HAP-1 (cell line): ENCODE measurements around the gene NFIA.

Experiments
- DNase-seq, 2 experiments: peaks; one replicate each; pipeline ENCODE4 v3.0.0-alpha.2; 2016 to 2020; ENCODE audit warnings: low spot score in 2 of 2
- H3K27me3 ChIP-seq: fragments of 250-450 bp; sonication (Bioruptor Pico); 2 replicates; pipeline ENCODE4 v1.5.1; 2020; ENCODE audit warnings: low read depth, mild to moderate bottlenecking, moderate library complexity
- H3K36me3 ChIP-seq: fragments of 250-450 bp; sonication (Bioruptor Pico); replicated peaks from 2 replicates; pipeline ENCODE4 v1.5.1; 2020; ENCODE audit warnings: mild to moderate bottlenecking
- H3K4me1 ChIP-seq: fragments of 250-450 bp; sonication (Bioruptor Pico); 2 replicates; pipeline ENCODE4 v1.5.1; 2020; ENCODE audit warnings: mild to moderate bottlenecking
- H3K4me3 ChIP-seq: fragments of 250-450 bp; sonication (Bioruptor Pico); 2 replicates; pipeline ENCODE4 v1.5.1; 2020; ENCODE audit warnings: mild to moderate bottlenecking, moderate library complexity
- H3K9me3 ChIP-seq: fragments of 250-450 bp; sonication (Bioruptor Pico); 2 replicates; pipeline ENCODE4 v1.5.1; 2020; ENCODE audit warnings: mild to moderate bottlenecking, moderate library complexity
- in situ Hi-C: fragments of 300-500 bp; cut with MboI; formaldehyde crosslinking; loops from 3 replicates; pipeline ENCODE4 v1.14.3; 2020; ENCODE audit warnings: low sequenced_read_pairs, inconsistent platforms, mixed read lengths

NFIA gene

DNA sequence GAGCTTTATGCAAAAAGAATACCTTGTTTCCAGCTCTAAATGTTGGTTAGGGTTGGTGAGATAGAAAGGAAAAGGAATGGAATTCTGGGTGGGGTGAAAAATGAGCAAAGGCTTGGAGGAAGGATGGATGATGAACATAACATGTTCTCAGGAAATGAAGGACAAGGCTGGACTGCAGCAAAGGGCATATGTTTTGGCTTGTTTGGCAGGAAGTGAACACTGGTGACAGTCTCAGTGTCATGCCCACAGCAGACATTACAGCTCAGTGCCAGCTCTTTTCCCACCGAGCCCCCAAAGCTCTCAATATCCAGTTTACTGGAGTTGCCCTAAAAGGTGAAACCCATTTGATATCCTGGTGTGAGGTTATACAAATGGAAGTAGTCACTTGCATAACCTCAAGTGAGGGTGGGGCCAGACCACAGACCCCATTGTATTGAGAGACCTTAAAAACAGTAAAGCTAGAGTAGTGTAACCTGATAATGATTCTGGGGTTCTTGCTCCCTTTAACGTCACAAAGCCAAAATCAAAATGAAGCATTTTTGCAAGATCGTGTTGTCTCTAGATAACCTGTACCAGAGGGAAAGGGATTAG is 270.6 kb downstream of the NFIA start:
- no peaks in the 10 kb centered on the region for H3K9me3 ChIP-seq
- H3K36me3 ChIP-seq: no peaks in the 10 kb centered on the region
- in situ Hi-C loops: no loop called here
- H3K4me1 ChIP-seq: peaks cover 10% of the 10 kb centered on the region
- no peak overlapping the region for H3K4me3 ChIP-seq
- DNase-seq: peak; percentile 33 to 68
- no peaks in the 10 kb centered on the region for H3K27me3 ChIP-seq

DNA sequence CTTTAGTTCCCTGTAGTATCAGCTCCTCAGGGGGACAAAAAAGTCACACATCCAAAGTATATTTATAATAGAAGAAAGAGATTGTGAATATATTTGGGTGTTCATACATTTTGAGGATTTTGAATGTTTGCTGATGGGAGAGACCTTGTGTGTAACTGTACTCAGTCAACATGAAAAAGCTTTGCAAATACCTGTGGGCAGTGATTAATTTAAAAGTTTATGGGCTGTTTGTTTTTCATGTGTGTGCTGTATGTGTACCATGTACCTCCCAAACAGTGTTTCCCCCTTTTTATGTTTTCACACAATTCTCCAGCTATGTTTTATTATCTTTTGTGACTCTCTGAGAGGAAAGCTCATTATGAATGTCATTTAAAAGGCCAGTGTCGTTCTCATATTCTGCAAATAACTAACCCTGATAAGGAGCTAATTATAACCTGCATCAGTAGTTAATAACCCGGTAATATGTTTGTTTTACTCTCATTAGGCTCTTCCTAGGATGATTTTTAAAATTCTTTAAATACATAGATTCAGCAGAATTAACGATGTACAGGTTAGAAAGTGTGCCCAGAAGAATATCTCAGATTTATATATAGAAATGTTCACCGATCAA is 271.5 kb downstream of the NFIA start:
- no peak overlapping the region for H3K4me3 ChIP-seq
- in situ Hi-C loops: no loop called here
- H3K27me3 ChIP-seq: no peaks in the 10 kb centered on the region
- H3K36me3 ChIP-seq: no peaks in the 10 kb centered on the region
- H3K9me3 ChIP-seq: no peaks in the 10 kb centered on the region
- H3K4me1 ChIP-seq: peaks cover 10% of the 10 kb centered on the region
- no peak for DNase-seq

DNA sequence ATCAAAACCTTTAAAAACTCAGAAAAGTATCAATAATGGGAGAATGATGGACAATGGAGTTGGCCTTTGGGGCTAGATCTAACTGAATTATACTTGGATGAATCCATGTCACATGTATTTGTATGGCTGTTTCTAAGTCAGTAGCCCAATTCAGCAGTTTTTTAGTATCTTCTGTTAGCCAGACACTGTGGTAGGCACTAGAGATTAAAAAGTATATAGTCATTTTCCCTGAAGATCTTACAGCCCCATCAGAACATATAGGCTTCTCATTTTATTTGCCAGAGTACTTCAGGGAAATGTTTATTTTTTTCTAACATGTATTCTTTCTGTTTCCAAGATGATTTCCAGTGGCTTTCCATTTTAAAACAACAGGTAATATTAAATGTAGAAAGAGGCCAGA is 273.7 kb downstream of the NFIA start:
- H3K36me3 ChIP-seq: no peaks in the 10 kb centered on the region
- in situ Hi-C loops: no loop called here
- no peak for DNase-seq
- H3K4me1 ChIP-seq: peaks cover 10% of the 10 kb centered on the region
- H3K27me3 ChIP-seq: no peaks in the 10 kb centered on the region
- no peaks in the 10 kb centered on the region for H3K9me3 ChIP-seq
- no peak overlapping the region for H3K4me3 ChIP-seq

DNA sequence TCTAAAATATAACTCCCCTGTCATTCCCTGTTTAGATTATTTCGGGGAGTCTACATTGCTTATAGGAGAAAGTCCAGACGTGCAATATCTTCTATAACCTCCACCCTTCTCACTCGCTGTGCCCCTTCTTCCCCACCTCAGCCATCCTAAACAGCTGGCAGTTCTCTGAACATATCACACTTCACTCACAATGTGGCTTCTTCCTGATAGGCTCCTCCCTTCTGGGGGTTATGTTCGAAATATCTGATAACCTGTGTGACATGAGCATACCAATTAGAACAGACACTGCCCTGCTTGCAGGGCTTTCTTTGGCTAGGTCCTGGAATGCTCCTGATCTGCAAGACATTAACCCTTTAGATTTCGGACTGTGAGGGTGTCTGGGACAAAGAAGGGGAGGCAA is 274.6 kb downstream of the NFIA start:
- no peak for DNase-seq
- H3K9me3 ChIP-seq: no peaks in the 10 kb centered on the region
- H3K27me3 ChIP-seq: no peaks in the 10 kb centered on the region
- in situ Hi-C loops: no loop called here
- H3K4me1 ChIP-seq: peaks cover 19% of the 10 kb centered on the region
- no peak overlapping the region for H3K4me3 ChIP-seq
- no peaks in the 10 kb centered on the region for H3K36me3 ChIP-seq

DNA sequence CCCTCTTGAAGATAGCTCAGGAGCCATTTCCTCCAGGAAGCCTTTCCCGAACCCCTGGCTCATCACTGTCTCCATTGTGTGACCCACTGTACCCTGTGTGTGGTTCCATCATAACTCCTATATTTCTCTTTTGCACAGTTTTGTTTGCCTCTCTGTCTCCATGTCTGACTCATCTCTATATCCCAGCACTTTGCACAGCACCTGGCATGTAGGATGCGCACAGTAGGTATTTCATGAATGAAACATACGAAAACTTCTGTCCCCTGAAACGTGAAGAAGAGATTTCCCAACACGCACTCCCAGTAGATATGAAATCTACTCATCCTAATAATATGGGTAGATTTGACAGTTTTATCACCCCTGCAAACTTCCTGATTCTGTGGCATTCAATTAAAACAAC is 275.2 kb downstream of the NFIA start:
- Histone ChIP-seq H3K36me3 (no peaks in the 10 kb centered on the region), H3K4me3 (no peak overlapping the region), H3K27me3 (no peaks in the 10 kb centered on the region), H3K9me3 (no peaks in the 10 kb centered on the region), H3K4me1 (peaks cover 22% of the 10 kb centered on the region)
- in situ Hi-C loops: no loop called here
- no peak for DNase-seq

DNA sequence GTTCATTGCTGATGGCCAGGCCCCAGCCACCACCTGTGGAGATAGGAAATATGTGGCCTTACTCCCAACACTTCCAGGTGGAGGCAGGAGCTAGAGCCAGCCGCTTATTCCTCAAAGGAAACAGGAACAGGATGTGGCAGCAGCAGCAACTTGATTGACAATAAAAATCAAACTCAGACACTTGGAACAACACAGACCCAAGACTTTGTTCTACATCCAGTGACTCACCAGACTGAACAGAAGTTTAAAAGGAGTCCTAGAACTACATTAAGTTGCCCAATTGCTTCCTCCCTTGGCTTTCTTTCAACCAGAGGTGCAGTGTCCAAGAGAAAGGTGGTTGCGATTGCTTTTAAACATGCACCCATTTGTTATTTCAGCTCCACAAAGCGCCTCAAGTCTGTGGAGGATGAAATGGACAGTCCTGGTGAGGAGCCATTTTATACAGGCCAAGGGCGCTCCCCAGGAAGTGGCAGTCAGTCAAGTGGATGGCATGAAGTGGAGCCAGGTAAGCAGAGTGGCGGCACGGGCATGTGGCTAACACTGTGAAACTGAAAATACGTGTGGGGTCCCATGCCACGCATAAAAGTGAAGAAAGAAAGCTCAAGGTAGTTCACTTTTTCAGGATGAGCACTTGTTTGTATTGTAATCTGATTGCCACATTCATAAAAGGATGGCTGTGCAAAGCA is 276.6 kb downstream of the NFIA start:
- H3K9me3 ChIP-seq: no peaks in the 10 kb centered on the region
- in situ Hi-C loops: no loop called here
- no peaks in the 10 kb centered on the region for H3K27me3 ChIP-seq
- H3K36me3 ChIP-seq: no peaks in the 10 kb centered on the region
- DNase-seq: no peak
- no peak overlapping the region for H3K4me3 ChIP-seq
- peaks cover 12% of the 10 kb centered on the region for H3K4me1 ChIP-seq

DNA sequence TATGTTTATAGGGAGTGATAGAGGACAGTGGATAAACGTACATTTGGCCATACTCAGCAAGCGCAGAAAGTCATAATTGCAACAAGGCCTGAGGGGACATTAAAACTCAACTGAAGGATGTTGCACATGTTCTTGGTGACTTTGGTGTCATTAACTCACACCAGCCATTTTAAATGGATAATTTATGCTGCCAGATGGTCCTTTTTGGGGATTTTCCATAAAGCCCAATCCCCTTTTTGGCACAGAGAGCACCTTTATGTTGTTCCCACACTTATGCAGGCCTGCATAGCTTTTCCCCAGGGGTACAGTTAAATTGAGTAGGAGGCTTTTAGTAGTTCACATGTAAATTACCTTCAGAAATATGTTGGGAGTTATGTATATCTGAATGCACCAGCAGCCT is 279.6 kb downstream of the NFIA start:
- Histone ChIP-seq H3K9me3 (no peaks in the 10 kb centered on the region), H3K4me3 (no peak overlapping the region), H3K4me1 (peaks cover 12% of the 10 kb centered on the region), H3K36me3 (no peaks in the 10 kb centered on the region), H3K27me3 (no peaks in the 10 kb centered on the region)
- in situ Hi-C loops: no loop called here
- DNase-seq: no peak

DNA sequence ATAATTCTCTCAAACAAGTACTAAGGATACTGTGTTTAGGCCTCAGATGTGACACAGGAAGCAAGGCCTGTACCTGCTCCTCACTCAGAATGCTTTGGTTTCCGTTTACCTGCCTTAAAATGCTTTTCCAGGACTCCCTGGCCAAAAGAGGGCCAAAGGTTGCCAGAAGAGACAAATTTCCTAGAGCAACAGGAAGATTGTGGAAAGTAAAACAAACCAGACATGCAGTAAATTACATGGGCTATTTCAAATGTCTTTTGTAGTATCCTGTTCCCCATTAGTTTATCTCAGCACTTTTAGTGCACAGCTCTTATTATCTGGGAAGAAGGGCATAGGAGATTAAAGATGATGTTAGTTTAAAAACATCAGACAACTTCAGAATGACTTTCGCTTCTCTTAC is 280.0 kb downstream of the NFIA start:
- Histone ChIP-seq H3K4me1 (peaks cover 12% of the 10 kb centered on the region), H3K36me3 (no peaks in the 10 kb centered on the region), H3K4me3 (no peak overlapping the region), H3K27me3 (no peaks in the 10 kb centered on the region), H3K9me3 (no peaks in the 10 kb centered on the region)
- in situ Hi-C loops: no loop called here
- no peak for DNase-seq

DNA sequence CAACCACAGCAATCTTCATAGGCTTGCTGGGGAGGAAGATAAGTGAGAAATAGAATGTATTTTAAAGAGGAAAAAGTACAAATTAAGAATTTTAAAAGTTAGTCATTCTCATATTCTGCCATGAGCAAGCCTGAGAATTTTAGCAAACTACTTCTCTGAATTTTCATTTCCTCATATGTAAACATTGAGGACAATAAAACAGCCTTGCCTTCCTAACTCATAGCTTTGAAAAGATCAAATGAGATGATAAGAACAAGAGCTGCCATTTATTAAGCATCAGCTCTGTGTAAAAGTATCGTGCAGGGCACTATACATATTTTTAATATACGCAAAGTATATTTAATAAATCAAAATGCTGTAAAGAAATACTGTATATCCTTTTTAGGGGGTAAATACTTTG is 286.0 kb downstream of the NFIA start:
- no peak for DNase-seq
- H3K4me1 ChIP-seq: peaks cover 8% of the 10 kb centered on the region
- no peaks in the 10 kb centered on the region for H3K27me3 ChIP-seq
- H3K36me3 ChIP-seq: no peaks in the 10 kb centered on the region
- H3K9me3 ChIP-seq: no peaks in the 10 kb centered on the region
- in situ Hi-C loops: no loop called here
- H3K4me3 ChIP-seq: no peak overlapping the region

DNA sequence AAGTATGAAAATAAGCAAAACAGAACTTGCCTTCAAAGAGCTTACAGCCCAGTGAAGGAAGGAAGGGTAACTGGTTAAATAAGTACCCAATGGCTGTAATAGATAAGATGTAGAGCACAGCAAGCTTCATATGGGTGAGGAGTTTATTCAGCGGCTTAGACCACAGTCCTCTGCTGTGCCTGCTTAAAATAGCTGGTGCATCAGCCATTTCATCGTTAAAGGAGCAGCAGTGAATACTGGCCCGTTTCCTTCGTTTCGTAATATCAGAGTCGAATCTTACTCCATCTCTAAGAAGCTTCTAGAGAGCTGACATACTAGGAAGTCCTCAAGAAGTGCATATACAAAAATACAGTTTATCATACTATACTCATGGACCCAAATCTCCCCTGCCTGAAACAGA is 286.5 kb downstream of the NFIA start:
- no peak for DNase-seq
- Histone ChIP-seq H3K4me1 (peaks cover 8% of the 10 kb centered on the region), H3K36me3 (no peaks in the 10 kb centered on the region), H3K9me3 (no peaks in the 10 kb centered on the region), H3K4me3 (no peak overlapping the region), H3K27me3 (no peaks in the 10 kb centered on the region)
- in situ Hi-C loops: no loop called here

DNA sequence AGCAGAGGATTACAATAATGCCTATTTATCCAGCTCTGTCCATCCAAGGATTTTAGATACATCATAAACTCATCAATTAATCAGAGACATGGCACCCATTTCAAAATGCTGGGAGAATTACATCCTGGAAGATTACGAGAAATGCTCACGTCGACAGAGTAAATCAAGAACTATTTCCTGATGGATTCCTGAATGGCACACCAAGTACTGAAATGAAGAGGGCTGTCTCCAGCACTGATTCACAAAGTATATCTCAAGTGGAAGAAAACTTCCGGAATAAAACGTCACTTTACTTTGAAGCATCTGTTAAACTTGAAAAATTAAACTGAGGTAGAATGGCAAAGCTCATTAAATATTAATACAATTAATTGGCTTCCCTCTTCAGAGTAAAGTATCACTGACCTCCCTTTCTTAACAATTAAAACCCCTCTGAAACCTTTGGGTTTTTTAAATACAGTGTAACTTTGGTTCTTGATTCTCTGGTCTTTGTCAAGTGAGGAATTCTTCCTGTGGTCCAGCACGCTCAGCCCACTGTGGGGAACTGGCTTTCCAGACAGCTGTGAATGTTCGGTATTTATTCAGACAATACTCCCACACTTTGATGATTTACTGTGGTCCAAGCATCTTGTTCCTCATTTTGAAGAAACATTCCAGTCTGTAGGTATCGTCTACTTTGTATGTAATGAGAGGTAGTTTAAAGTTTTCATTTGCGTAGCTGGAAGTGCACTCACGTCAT is 288.0 kb downstream of the NFIA start:
- no peaks in the 10 kb centered on the region for H3K27me3 ChIP-seq
- no peak overlapping the region for H3K4me3 ChIP-seq
- no peak for DNase-seq
- no peaks in the 10 kb centered on the region for H3K9me3 ChIP-seq
- in situ Hi-C loops: loop anchor here (10.0 kb wide), 1 partner anchor 64 kb away; no protein-coding TSS in a partner anchor
- peaks cover 8% of the 10 kb centered on the region for H3K4me1 ChIP-seq
- H3K36me3 ChIP-seq: no peaks in the 10 kb centered on the region

DNA sequence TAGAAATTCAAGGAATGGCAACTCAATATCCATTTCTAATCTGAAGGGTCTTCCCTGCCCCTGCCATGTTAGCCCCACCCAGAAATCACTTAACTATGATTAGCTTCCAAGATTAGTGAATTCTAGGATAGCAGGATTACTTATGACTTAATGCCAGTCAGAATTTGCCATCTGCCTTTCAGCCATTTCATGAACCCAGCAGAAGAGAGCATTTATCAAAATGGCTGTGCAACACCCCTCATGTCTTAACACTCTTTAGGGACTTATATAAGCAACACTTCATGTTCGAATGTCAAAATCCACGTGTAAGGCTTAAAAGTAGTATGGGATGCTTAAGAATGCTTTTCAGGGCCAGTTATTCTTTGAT is 288.5 kb downstream of the NFIA start:
- in situ Hi-C loops: loop anchor here (10.0 kb wide), 1 partner anchor 64 kb away; no protein-coding TSS in a partner anchor
- no peak overlapping the region for H3K4me3 ChIP-seq
- no peaks in the 10 kb centered on the region for H3K9me3 ChIP-seq
- peaks cover 8% of the 10 kb centered on the region for H3K4me1 ChIP-seq
- no peaks in the 10 kb centered on the region for H3K36me3 ChIP-seq
- DNase-seq: no peak
- H3K27me3 ChIP-seq: no peaks in the 10 kb centered on the region

DNA sequence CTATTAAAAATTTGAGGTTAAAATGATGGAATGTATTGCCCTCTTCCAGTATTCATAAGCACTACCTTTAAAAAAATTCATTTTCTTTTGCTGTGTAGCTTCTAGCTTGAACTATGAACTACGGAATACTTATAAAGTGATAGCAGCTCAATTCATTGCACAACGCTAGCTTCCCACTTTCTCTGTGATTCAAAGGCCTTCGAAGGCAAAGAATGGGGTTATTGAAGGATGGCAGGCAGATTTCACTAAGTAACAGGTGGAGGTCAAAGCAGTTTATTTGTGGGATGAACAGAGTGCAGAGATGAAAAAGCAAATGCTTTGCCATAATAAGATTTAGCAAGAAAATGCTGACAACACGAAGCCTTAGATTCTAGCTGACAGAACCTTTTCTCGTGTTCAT is 290.6 kb downstream of the NFIA start:
- in situ Hi-C loops: loop anchor here (10.0 kb wide), 1 partner anchor 62 kb away; no protein-coding TSS in a partner anchor
- Histone ChIP-seq H3K4me3 (no peak overlapping the region), H3K4me1 (peaks cover 8% of the 10 kb centered on the region), H3K36me3 (no peaks in the 10 kb centered on the region), H3K27me3 (no peaks in the 10 kb centered on the region), H3K9me3 (no peaks in the 10 kb centered on the region)
- no peak for DNase-seq

DNA sequence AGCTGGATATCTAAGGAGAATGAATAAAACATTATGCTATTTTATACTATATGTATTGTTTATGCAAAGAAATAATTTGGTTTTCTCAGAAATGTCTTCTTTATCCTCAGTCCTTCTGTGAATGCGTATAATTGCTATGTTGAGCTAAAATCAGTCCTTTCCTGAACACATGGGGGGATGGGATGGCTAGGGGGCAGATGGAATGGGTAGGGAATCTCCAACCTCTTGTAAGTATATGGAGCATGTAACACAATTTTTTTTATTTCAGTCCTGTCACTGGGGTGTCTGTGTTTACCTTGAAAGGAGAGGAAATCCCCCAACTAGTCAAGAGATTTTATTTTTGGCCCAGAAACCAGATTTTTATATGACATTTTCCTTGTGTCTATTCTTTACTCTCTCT is 291.8 kb downstream of the NFIA start:
- H3K9me3 ChIP-seq: no peaks in the 10 kb centered on the region
- no peaks in the 10 kb centered on the region for H3K36me3 ChIP-seq
- no peak for DNase-seq
- H3K27me3 ChIP-seq: no peaks in the 10 kb centered on the region
- in situ Hi-C loops: loop anchor here (10.0 kb wide), 1 partner anchor 61 kb away; no protein-coding TSS in a partner anchor
- H3K4me3 ChIP-seq: no peak overlapping the region
- H3K4me1 ChIP-seq: peaks cover 8% of the 10 kb centered on the region
